Stimulated activated memory B cell treated with anti-CD40 and anti-IgM and Interleukin-4, amounts not matched to agents 10 μg/mL and 1 μg/mL and 100 μg/mL, for 72 hours (primary cell): ENCODE measurements around the gene ELAVL1.
"Not testable (repeated sequence)": the region's sequence is repeated elsewhere in the genome, so short reads cannot be mapped to it uniquely, and the experiment has no call there.

Experiments used
- ATAC-seq: fragments of 150-1000 bp; cut with Tn5 transposase; 2 replicates; pipeline ENCODE4 v1.10.0; 2021
- H3K27ac Mint-ChIP-seq: one replicate; pipeline ENCODE4 v1.8.0; 2022; ENCODE audit warnings: mild to moderate bottlenecking, mixed read lengths
- H3K27me3 Mint-ChIP-seq: one replicate; pipeline ENCODE4 v1.8.0; 2022; ENCODE audit warnings: mixed read lengths
- H3K36me3 Mint-ChIP-seq: one replicate; pipeline ENCODE4 v1.8.0; 2022; ENCODE audit warnings: mixed read lengths
- H3K4me1 Mint-ChIP-seq: one replicate; pipeline ENCODE4 v1.8.0; 2022; ENCODE audit warnings: mixed read lengths
- H3K4me3 Mint-ChIP-seq: one replicate; pipeline ENCODE4 v1.8.0; 2022; ENCODE audit warnings: mild to moderate bottlenecking, moderate library complexity, mixed read lengths
- H3K9me3 Mint-ChIP-seq: one replicate; pipeline ENCODE4 v1.8.0; 2022; ENCODE audit warnings: mixed read lengths

Gene ELAVL1

DNA sequence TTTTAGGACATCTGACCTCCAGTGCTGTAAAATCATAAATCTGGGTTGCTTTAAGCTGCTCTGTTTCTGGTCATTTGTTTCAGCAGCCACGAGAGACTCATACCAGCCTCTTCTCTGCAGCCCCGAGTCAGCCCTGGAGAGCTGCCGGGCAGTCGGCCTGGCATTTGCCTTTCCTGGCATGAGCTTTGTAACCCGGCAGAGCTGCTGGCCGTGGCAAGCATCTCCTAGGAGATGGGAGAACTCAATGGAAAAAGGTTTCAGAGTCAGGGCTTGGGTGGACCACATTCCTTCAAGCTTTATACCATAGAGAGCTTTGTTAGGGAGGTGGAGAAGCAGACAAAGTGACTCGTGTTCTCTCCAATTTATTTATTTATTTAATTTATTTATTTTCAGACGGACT lies 25.5 kb upstream of the ELAVL1 start:
- Mint-ChIP-seq H3K27me3 (peaks cover 28% of the 10 kb centered on the region), H3K4me3 (no peak overlapping the region), H3K4me1 (no peaks in the 10 kb centered on the region), H3K36me3 (no peaks in the 10 kb centered on the region), H3K27ac (no peak overlapping the region), H3K9me3 (no peaks in the 10 kb centered on the region)
- no peak for ATAC-seq

DNA sequence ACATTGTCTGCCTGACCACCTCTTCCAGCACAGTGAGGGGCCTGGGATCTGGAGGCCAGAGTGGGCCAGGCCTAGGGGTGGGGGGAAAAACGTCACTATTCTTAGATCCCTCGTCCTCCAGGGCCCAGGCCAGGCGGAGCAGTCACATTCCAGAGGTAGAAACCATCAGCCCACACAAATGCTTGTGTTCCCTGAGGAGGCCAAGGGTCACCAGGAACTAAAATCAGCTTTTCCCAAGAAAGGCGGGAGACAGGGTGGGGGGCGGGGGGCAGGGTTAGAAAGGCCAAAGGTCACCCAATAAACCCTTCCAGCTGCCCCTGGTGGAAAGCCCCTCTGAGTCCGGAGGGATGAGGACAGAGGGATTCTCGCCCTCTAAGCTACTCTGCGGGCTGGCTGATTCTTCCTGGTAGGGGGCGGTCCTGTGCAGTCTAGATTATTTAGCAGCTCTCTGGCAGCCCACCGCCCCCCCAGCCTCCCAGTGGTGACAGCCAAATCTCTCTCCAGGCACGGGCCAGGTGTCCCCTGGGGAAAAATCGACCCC lies 23.6 kb upstream of the ELAVL1 start:
- ATAC-seq = no peak
- H3K27me3 Mint-ChIP-seq = peaks cover 26% of the 10 kb centered on the region
- H3K4me3 Mint-ChIP-seq = no peak overlapping the region
- H3K27ac Mint-ChIP-seq = no peak overlapping the region
- H3K4me1 Mint-ChIP-seq = no peaks in the 10 kb centered on the region
- no peaks in the 10 kb centered on the region for H3K36me3 Mint-ChIP-seq
- H3K9me3 Mint-ChIP-seq = no peaks in the 10 kb centered on the region

DNA sequence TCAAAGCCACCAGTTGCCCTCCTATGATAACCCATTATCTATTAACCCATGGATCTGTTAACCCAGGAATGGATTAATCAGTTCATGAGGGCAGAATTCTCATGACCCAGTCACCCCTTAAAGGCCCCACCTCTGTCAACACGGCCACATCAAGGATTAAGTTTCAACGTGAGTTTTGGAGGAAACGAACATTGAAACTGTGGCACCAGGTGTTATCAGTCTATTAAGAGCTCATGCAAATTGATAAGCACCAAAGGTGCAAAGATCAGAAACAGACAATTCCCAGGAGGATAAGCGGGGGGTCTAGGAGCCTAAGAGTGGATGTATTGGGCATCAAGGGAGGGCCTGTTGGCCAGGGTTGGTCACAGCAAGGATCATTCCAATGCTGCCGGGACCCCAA lies 19.9 kb upstream of the ELAVL1 start:
- Mint-ChIP-seq H3K27me3 (peaks cover 8% of the 10 kb centered on the region), H3K36me3 (no peaks in the 10 kb centered on the region), H3K4me3 (no peak overlapping the region), H3K9me3 (no peaks in the 10 kb centered on the region), H3K27ac (no peak overlapping the region), H3K4me1 (no peaks in the 10 kb centered on the region)
- no peak for ATAC-seq

DNA sequence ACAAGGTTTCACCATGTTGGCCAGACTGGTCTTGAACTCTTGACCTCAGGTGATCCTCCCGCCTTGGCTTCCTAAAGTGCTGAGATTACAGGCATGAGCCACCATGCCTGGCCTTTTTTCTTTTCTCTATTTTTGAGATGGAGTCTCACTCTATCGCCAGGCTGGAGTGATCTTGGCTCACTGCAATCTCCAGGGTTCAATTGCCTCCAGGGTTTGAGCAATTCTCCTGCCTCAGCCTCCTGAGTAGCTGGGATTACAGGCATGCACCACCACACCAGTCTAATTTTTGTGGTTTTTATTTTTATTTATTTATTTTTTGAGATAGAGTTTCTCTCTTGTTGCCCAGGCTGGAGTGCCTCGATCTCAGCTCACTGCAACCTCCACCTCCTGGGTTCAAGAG lies 18.8 kb upstream of the ELAVL1 start:
- H3K4me1 Mint-ChIP-seq, H3K9me3 Mint-ChIP-seq, ATAC-seq, H3K4me3 Mint-ChIP-seq, H3K27ac Mint-ChIP-seq, H3K27me3 Mint-ChIP-seq, H3K36me3 Mint-ChIP-seq: not testable (repeated sequence)

DNA sequence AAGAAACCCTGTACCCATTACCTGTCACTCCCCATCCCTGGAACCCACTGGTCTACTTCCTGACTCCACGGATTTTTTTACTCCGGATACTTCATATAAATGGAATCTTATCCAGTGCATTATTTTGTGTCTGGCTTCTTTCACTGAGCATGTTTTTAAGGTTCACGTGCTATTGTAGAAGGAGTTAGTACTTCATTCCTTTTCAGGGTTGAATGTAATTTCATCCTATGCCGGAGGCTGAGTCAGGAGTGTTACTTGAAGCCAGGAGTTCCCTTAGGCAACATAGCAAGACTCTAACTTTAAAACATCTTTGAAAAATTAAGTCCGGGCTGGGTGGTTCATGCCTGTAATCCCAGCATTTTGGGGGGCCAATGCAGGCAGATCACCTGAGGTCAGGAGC lies 17.9 kb upstream of the ELAVL1 start:
- no peaks in the 10 kb centered on the region for H3K36me3 Mint-ChIP-seq
- H3K9me3 Mint-ChIP-seq = no peaks in the 10 kb centered on the region
- H3K4me3 Mint-ChIP-seq = no peak overlapping the region
- no peak overlapping the region for H3K27ac Mint-ChIP-seq
- no peaks in the 10 kb centered on the region for H3K27me3 Mint-ChIP-seq
- H3K4me1 Mint-ChIP-seq = no peaks in the 10 kb centered on the region
- ATAC-seq = no peak

DNA sequence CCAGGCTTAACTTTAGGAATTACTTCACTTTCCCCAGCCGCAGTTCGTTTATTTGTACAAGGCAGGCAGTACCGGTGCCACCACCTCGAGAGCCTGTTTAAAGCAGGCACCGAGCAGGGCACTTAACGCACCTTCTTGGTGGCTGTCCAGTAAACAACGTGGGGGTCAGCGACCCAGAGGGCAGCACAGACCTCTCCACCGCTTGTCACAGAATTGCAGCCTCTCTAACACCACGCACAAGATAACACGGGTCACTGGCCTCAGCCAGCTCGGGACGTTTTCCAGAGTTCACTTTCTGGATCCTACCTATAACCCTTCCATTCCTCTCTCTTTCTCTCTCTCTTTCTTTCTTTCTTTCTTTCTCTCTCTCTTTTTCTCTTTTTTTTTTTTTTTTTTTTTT lies 16.8 kb upstream of the ELAVL1 start:
- H3K4me3 Mint-ChIP-seq = no peak overlapping the region
- no peaks in the 10 kb centered on the region for H3K27me3 Mint-ChIP-seq
- H3K27ac Mint-ChIP-seq = no peak overlapping the region
- H3K4me1 Mint-ChIP-seq = peaks cover 9% of the 10 kb centered on the region
- ATAC-seq = no peak
- H3K9me3 Mint-ChIP-seq = no peaks in the 10 kb centered on the region
- H3K36me3 Mint-ChIP-seq = no peaks in the 10 kb centered on the region

DNA sequence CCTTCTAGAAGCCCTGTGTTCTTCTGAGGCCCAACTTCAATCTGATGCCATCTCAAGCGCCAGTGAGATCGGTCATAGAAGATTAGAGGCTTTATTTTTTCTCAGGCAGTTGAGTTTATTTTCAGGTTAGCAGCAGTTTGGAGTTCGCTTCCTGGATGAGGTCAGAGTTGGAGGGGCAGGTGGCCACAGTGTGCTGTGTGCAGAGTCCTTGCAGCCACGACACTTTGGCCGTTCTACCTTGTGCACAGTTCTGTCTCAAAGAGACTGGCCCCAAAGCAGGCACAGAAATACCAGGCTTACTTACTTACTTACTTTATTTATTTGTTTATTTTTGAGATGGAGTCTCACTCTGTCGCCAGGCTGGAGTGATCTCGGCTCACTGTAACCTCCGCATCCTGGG lies 15.9 kb upstream of the ELAVL1 start:
- no peaks in the 10 kb centered on the region for H3K36me3 Mint-ChIP-seq
- no peak for ATAC-seq
- no peak overlapping the region for H3K27ac Mint-ChIP-seq
- no peaks in the 10 kb centered on the region for H3K27me3 Mint-ChIP-seq
- no peak overlapping the region for H3K4me3 Mint-ChIP-seq
- peaks cover 11% of the 10 kb centered on the region for H3K4me1 Mint-ChIP-seq
- H3K9me3 Mint-ChIP-seq = no peaks in the 10 kb centered on the region

DNA sequence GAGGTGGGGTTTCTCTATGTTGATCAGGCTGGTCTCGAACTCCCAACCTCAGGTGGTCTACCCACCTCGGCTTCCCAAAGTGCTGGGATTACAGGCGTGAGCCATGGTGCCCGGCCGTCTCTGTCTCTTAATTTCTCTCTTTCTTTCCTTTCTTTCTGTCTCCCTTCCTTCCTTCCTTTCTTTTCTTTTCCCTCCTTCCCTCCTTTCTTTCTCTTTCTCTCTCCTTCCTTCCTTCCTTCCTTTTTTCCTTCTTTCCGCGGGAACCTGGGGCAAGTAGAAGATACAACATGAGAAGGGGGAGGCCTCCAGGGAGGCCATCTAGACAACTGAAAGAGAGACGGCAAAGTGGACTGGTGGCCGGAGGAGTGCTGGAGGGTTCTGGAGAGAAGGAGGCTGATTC lies 15.2 kb upstream of the ELAVL1 start:
- ATAC-seq = no peak
- H3K27ac Mint-ChIP-seq = no peak overlapping the region
- H3K27me3 Mint-ChIP-seq = no peaks in the 10 kb centered on the region
- H3K4me3 Mint-ChIP-seq = no peak overlapping the region
- H3K36me3 Mint-ChIP-seq = no peaks in the 10 kb centered on the region
- H3K4me1 Mint-ChIP-seq = peaks cover 11% of the 10 kb centered on the region
- H3K9me3 Mint-ChIP-seq = no peaks in the 10 kb centered on the region

DNA sequence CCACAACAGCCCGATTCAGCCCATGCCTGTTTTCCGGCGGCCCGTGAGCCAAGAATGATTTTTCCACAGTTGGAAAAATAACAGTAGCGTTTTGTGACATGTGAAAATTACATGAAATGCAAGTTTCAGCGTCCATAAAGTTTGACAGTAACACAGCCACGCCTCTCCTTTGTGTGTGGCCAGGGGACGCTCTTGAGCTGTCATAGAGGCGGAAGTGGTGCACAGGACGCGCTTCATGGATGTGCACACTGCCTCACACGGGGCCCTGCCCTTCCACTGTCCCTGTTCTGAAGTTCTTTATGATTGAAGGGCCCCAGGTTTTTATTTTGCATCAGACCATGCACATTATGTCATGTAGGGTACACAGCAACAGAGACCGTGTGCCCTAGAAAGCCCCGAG lies 12.4 kb upstream of the ELAVL1 start:
- Mint-ChIP-seq H3K9me3 (no peaks in the 10 kb centered on the region), H3K4me3 (no peak overlapping the region), H3K4me1 (peaks cover 11% of the 10 kb centered on the region), H3K36me3 (no peaks in the 10 kb centered on the region), H3K27me3 (no peaks in the 10 kb centered on the region), H3K27ac (no peak overlapping the region)
- peak; percentile 85 for ATAC-seq

DNA sequence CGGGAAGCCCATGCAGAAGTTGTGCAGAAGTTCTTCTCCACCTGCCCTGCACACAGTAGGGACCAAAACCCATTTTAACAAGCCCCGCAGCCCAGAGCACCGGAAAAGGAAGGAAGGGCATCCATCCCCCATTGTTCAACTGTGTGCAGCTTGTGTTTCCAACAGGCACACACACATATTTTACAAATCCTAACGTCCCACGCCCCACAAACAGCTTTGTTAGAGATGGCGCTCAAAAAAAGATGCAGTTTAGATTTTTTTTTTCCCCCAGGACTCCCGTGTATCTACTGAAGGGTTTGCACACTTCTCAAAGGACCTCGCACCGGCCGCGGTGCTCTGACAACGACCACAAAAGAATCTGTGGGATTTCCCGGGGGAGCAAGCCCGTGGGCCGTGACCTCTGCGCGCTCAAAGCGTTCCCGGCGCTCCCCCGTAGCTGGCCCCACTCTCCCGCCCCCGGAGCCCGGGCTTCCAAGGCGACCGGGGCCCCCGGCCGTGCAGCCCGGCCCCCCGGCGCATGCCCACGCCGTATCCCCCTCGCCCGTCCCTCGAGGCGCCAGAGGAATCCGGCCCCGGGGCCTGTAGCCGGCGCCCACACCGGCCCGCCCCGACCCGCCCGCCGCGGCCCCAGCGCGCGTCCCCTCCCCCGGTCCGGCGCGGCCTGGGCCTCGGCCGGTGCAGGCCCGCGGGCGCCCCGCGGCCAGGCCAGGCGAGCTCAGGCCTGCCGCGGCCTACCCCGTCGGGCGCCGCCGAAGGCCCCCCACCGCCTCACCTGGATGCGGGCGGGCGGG lies 523 bp downstream of the ELAVL1 start:
- H3K9me3 Mint-ChIP-seq = no peaks in the 10 kb centered on the region
- ATAC-seq = peak; percentile 69
- H3K27me3 Mint-ChIP-seq = no peaks in the 10 kb centered on the region
- peaks cover 13% of the 10 kb centered on the region for H3K36me3 Mint-ChIP-seq
- H3K4me3 Mint-ChIP-seq = peak overlapping the region; percentile 87
- H3K27ac Mint-ChIP-seq = peak overlapping the region; percentile 64
- peaks cover 48% of the 10 kb centered on the region for H3K4me1 Mint-ChIP-seq

DNA sequence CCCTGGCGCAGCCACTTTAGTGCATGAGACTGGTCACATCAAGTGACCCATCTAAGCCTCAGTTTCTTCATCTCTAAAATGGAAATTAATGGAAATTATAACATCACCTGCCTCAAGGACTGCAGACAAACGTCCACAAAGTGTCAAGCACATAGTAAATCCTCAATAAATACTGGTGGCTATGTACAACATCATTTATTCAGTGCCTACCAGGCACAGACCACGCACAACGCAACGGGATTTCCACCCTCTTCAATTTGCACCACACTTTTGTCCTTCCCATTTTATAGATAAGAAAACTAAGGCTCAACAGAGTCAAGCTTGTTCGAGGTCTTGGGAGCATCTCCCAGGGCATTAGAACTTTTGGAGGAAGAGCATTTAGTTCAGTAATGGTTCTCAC lies 1.4 kb downstream of the ELAVL1 start:
- peak overlapping the region; percentile 64 for H3K27ac Mint-ChIP-seq
- no peak for ATAC-seq
- H3K4me3 Mint-ChIP-seq = peak overlapping the region; percentile 87
- H3K27me3 Mint-ChIP-seq = no peaks in the 10 kb centered on the region
- H3K4me1 Mint-ChIP-seq = peaks cover 55% of the 10 kb centered on the region
- no peaks in the 10 kb centered on the region for H3K9me3 Mint-ChIP-seq
- peaks cover 13% of the 10 kb centered on the region for H3K36me3 Mint-ChIP-seq

DNA sequence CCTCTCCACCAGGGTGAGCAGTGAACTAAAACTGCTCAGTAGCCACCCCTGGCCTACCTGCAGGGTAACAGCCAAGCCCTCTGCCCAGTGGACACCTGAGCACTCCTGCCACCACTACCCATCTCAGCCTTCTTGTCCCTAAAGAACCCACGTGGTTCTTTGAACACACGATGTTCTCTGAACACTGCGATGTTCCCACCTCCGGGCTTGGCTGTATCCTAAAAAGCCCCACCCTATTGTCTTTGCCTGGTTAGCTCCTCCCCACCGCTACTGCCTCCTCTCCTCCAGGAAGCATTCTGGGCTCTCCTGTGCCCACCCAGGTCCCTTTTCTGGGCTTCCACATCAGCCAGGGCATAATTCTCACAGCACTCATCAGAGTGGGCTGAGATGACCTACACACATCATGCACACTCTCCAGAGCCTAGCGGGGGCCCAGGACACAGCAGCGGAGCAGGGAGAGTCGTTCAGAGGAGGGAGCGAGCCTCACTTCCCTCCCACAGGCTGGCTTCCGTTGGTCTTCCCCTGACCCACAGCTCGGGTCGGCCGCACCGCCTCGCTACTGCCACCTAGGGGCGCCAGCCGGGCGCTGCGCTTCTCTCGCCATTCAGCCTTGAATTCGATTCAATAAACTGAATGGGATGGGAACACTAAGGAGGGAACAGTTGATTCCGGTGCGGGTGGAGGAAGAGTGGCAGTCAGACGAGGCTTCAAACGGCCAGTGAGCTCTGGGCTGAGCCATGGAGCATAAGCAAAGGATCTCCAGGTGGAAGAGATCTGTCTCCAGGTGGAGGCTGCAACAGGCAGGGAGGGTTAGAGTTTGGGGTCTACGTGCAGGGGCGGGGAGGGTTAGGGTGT lies 3.2 kb downstream of the ELAVL1 start:
- H3K27ac Mint-ChIP-seq = peak overlapping the region; percentile 81
- H3K4me1 Mint-ChIP-seq = peaks cover 70% of the 10 kb centered on the region
- no peaks in the 10 kb centered on the region for H3K9me3 Mint-ChIP-seq
- peaks cover 13% of the 10 kb centered on the region for H3K36me3 Mint-ChIP-seq
- ATAC-seq = peak; percentile 77
- H3K27me3 Mint-ChIP-seq = no peaks in the 10 kb centered on the region
- peak overlapping the region; percentile 87 for H3K4me3 Mint-ChIP-seq

DNA sequence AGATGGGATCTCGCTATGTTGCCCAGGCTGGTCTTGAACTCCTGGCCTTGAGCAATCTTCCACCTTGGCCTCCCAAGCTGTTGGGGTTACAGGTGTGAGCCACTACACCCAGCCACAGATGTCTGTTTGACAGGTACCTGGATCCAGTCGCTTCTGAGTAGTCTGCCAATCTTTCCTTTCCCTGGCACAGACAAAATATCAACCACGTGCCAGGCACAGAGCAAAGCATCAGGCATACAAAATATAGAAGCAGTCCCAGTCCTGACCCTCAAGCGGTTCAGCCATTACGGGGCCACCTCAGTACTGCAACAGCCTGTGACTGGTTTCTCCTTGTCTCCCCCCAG lies 3.8 kb downstream of the ELAVL1 start:
- Mint-ChIP-seq H3K4me1 (peaks cover 76% of the 10 kb centered on the region), H3K36me3 (peaks cover 13% of the 10 kb centered on the region), H3K4me3 (peak overlapping the region; percentile 87), H3K27ac (peak overlapping the region; percentile 81), H3K27me3 (no peaks in the 10 kb centered on the region), H3K9me3 (no peaks in the 10 kb centered on the region)
- ATAC-seq = no peak

DNA sequence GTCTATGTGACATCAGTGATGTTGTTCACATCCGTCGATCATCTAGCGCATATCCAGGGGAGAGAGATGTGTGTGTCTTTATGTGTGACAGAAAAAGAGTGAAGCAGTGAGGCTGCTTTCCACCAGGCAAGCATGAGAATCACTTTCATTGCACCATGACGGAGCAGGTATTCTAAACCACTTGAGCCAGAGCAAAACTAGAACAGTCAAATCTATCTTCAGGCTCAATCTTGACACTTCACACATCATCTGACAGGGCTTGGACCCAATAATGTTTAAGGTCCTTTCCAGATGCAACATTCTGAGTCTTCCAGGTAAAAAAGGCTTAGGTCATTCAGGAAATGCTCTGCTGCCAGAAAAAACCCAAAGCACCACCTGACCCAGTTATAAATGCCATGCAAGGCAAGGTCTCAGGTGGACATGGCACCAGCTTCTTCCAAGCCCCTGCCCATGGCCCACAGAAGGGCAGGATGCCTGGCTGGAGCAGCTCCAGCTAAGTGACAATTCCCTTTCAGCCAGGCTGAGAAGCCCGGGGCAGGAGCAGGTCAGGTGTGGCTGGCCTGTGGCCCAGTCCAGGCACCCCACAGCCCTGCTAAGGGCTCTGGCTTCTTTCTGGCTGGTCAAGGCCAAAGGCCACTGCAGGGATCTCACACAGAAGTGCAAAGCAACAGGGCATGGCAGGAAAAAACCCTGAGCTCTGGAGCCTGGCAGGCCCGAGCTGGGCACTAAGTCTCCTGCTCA lies 5.0 kb downstream of the ELAVL1 start:
- Mint-ChIP-seq H3K4me3 (no peak overlapping the region), H3K27me3 (no peaks in the 10 kb centered on the region), H3K9me3 (no peaks in the 10 kb centered on the region), H3K4me1 (peaks cover 88% of the 10 kb centered on the region), H3K27ac (peak overlapping the region; percentile 81), H3K36me3 (peaks cover 13% of the 10 kb centered on the region)
- ATAC-seq = no peak

DNA sequence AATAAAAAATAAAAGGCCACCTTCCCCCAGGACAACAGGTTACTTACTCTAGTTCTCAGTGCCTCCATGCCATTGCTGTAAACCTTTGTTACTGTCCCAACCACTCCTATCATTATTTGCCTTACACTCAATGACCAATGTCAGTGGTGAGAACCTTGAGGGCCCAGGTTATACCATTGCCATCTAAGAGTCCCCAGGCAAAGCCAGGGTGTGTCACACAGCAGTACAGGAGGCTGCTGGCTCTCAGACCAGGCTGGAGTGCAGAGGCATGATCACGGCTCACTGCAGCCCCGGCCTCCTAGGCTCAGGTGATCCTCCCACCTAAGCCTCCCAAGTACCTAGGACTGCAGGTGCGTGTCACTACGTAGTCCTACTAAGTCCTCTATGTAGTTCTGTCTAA lies 6.1 kb downstream of the ELAVL1 start:
- Mint-ChIP-seq H3K27me3 (no peaks in the 10 kb centered on the region), H3K9me3 (no peaks in the 10 kb centered on the region), H3K27ac (no peak overlapping the region), H3K4me1 (peaks cover 94% of the 10 kb centered on the region), H3K36me3 (peaks cover 13% of the 10 kb centered on the region), H3K4me3 (no peak overlapping the region)
- ATAC-seq = no peak
